Motor neuron (in vitro differentiated cells): Measurements from ENCODE around the gene NALF2. TPM values are rescaled to one million over a fixed set of nuclear protein-coding genes. Genes with fewer than 3 reads are reported as not detected.
A peak's percentile ranks its signal among the peaks of the same experiment; 100 is the strongest.

ENCODE experiments used
- ATAC-seq, 8 experiments: fragments of 200-7000 bp; cut with Tn5 transposase; replicated peaks in 6 of 8; 2 replicates each; pipeline ENCODE4 v1.8.0; 2021; ENCODE audit warnings: mild to moderate bottlenecking in 8 of 8, moderate library complexity in 8 of 8
- H3K27ac ChIP-seq, 2 donors: fragments of 250-450 bp; sonication (Bioruptor Pico); 2 replicates each; pipeline ENCODE4 v1.9.0; 2021; ENCODE audit warnings: antibody characterized with exemption in 2 of 2, mild to moderate bottlenecking in 2 of 2, moderate library complexity in 1 of 2
- H3K4me1 ChIP-seq, 2 donors: fragments of 250-450 bp; sonication (Bioruptor Pico); replicated peaks in 1 of 2; 2 replicates each; pipeline ENCODE4 v1.6.1; 2021; ENCODE audit warnings: antibody characterized with exemption in 2 of 2, mild to moderate bottlenecking in 2 of 2, moderate library complexity in 1 of 2
- H3K4me3 ChIP-seq, 5 donors: fragments of 250-450 bp; sonication (Bioruptor Pico); 2 replicates each; pipeline ENCODE4 v1.9.0; 2021; ENCODE audit warnings: antibody characterized with exemption in 5 of 5, mild to moderate bottlenecking in 5 of 5, moderate library complexity in 4 of 5
- WGBS, 10 experiments: fragments of 450-650 bp; shearing (Covaris generic); methylation state at CpG; one replicate each; pipeline ENCODE4 v1.0.0; 2022; 5-methylcytosine and 5-hydroxymethylcytosine counted together
- in situ Hi-C, 9 experiments: fragments of 400-800 bp; cut with MboI; loops; one replicate each; pipeline ENCODE4 v1.15.0; 2021; ENCODE audit warnings: low sequenced_read_pairs in 9 of 9, low pct_unique_long_range_greater_than_20kb in 2 of 9; ENCODE audit not compliant: unreplicated experiment in 9 of 9
- total RNA-seq, 8 experiments: library from RNA; unstranded; fragments of 300-600 nt; gene quantifications; 2 replicates each; pipeline versions ENCODE4 v1.2.3 to v1.2.4, GENCODE V29; 2022

Gene NALF2
- 1 to 10 TPM in 5 of 8 experiments, under 1 TPM in 3; 0.25 to 8.9 (median 6.1) TPM for total RNA-seq

DNA sequence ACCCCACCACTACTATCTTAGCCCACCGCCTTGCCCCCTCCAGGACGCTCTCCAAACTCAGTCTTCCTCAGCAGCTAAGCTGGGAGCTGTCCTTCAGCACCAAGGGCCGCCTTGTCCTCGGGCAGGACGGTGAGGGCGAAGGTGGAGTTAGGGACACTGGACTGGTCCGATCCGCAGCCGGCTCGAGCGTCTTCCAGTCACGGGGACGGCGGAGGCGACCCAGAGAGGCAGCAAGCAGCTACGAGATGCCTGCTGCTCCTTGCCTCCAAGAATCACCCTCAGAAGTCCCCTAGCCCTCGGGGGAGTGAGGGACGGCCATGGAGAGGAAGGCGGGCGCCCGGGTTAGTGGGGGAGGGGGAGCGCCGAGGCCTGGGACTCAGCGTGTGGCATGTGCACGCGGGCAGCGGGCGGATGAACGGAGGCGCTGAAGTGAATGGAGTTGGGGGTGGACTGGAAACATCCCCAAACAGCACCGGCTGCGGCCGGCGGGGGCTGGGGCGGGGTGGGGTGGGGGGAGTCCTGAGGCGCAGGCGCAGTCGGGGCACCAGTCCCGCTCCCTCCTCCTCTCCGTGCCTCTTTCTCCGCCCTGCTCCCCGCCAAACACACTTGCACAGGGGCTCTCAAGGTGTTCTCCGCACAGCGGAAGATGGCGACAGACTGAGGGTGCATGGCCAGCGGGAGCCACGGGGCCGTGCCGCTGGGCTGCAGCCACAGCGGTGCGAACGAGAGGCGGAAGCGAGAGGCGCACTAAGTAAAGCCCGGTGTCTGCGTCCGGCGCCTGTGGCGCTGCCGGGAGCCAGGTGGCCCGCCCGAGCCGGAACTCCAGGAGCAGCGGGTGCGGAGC lies at the start of gene NALF2:
NALF2 (plus strand) TSS at position 545 of the 844 bp plus-strand sequence. CDS start 957 bp downstream, outside the sequence.
- WGBS, 10 experiments: 0 to 38% methylated on average over 4 to 5 of the region's 66 CpGs; no CpG with 5 or more reads in 8 of the 10 experiments
- Histone ChIP-seq H3K4me3 (peak within 1 kb of the TSS; percentile 46 to 88 (median 59)), H3K4me1 (peaks cover 14 to 17% of the 10 kb centered on the region in 2 donors), H3K27ac (peak within 1 kb of the TSS; percentile 87 to 90)
- peak; percentile 63 to 81 (median 71) for ATAC-seq
- in situ Hi-C loops: no loop called here

DNA sequence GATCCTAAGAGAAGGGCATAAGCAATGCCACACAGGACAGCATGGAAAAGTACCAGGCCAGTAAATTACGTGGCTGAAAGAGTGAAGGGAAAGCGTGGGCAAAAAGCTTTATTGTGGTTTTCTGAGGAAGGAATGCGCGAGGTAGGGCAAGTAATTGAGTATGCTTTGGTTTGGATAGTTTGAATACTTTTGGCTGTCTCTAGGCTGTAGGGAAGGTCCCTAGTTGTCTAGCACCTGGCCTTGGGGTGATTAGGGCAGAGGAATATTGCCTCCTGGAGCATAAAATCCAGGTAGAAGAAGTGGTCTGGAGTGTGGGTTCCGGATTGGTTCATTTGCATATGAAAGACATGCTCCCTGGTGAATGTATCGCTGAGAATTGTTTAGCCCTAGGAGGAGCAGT lies 46.4 kb upstream of the NALF2 start:
- in situ Hi-C loops: no loop called here
- H3K4me1 ChIP-seq: no peaks in the 10 kb centered on the region

DNA sequence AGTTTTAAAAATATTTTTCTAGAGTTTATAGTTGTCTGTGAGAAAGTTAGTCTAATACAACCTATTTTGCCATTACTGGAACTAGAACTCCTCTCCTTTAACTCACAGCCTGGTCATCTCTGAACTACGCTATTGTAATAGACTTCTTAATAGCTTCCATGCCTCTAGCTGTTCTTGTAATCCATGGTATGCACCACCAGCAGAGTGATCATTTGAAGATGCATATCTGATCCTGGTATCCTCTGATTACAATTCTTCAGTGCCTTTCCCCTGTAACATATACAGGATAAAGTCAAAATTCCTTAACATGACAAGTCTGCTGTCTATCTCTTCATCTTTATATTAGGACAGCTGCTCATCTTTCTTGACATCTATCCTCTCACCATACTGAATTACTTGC lies 37.6 kb upstream of the NALF2 start:
- no peak for ATAC-seq
- in situ Hi-C loops: no loop called here
- Histone ChIP-seq H3K27ac (no peak overlapping the region), H3K4me3 (no peak overlapping the region), H3K4me1 (no peaks in the 10 kb centered on the region)
- WGBS, 10 experiments: 0 to 100% (median 59%) methylated on average over 1 of the region's 1 CpG; no CpG with 5 or more reads in 4 of the 10 experiments

More for the DNA sequence above, 46.4 kb upstream of the NALF2 start:
- ATAC-seq: no peak
- no peak overlapping the region for H3K27ac ChIP-seq
- H3K4me3 ChIP-seq: no peak overlapping the region
- WGBS, 10 experiments: 0 to 100% (median 50%) methylated on average over 1 to 6 of the region's 6 CpGs; no CpG with 5 or more reads in 3 of the 10 experiments

DNA sequence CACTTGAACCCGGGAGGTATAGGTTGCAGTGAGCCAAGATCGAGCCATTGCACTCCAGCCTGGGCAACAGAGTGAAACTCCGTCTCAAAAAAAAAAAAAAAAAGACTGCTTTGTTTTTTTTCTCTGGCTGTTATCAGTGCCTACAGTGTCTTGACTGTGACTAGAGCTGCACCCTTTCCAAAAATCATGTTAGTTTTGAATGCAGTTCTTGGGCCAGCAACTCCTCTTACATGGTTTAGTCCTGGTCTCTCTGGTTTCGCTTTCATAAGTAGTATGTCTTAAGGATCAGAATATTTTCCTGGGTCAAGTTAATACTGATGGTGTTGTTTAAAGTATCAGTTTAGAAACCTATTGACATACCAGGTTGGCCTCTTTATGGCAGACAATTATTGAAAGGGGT lies 34.2 kb upstream of the NALF2 start:
- no peak overlapping the region for H3K27ac ChIP-seq
- ATAC-seq: no peak
- H3K4me3 ChIP-seq: no peak overlapping the region
- in situ Hi-C loops: no loop called here
- no peaks in the 10 kb centered on the region for H3K4me1 ChIP-seq
- 0 to 100% (median 43%) methylated on average over 1 to 4 of the region's 4 CpGs; no CpG with 5 or more reads in 5 of the 10 experiments for WGBS, 10 experiments

DNA sequence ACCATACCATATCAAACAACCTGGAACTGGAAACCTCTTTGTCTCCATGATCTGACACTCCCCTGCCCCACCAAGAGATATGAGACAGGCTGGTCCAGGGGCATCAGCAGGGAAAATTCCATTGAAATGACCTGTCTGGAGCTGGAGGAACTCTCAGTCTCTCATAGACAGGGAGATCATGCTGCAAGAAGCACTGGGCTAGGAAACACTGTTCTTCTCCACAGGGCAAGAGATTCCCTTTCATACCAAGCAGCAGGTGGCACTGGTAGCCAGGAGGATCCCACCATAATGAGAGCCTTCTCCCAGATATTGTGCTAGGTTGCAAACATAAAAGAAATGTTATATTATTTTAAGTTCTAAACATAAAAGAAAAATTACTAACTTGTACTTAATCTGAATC lies 14.5 kb upstream of the NALF2 start:
- ATAC-seq: no peak
- in situ Hi-C loops: no loop called here
- H3K4me1 ChIP-seq: no peaks in the 10 kb centered on the region
- no peak overlapping the region for H3K4me3 ChIP-seq
- no peak overlapping the region for H3K27ac ChIP-seq

DNA sequence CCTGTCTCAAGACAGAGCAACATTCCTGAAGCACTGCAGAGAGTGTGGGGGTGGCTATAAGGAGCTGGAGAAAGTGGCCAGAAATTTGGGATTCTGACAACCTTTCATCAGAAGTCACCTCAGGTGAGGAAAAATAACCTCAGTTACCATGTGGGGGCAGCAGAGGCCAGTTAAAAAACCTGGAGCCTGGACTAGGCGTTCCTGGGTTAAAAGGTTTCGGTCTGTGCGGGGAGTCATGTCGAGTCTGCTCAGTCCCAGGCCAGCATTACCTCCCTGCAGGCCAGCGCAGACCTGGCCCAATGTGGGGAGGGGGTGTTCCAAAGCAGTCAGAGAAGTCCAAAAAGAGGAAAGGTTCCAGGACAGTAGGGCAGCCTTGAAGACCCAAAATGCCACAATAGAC lies 10.9 kb upstream of the NALF2 start:
- 0 to 7% methylated on average over 1 to 3 of the region's 5 CpGs; no CpG with 5 or more reads in 8 of the 10 experiments for WGBS, 10 experiments
- in situ Hi-C loops: no loop called here
- ATAC-seq: peak in 6 of 8 experiments; percentile 24 to 71 (median 42)
- H3K4me1 ChIP-seq: no peaks in the 10 kb centered on the region
- no peak overlapping the region for H3K27ac ChIP-seq
- no peak overlapping the region for H3K4me3 ChIP-seq

DNA sequence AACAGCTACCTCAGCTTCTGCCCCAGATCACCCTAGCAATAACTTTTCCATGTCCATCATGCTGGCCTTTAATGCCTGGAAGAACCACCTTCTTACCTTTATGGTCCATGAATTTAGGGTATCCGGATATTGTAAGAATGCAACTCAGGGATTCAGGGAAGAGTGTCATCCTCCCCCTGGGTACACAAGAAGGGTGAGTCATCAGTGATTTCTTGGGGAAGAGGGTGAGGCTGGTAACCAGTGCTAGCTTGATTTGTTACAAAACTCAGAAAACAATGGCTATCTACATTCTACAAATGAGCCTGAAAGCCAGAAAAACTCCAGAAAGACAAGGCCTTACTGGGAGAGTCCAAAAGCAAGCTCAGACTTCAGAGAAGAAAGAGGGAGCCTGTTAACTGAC lies 10.4 kb upstream of the NALF2 start:
- H3K4me3 ChIP-seq: no peak overlapping the region
- 50 to 83% (median 67%) methylated on average over 1 of the region's 1 CpG; no CpG with 5 or more reads in 7 of the 10 experiments for WGBS, 10 experiments
- H3K27ac ChIP-seq: no peak overlapping the region
- H3K4me1 ChIP-seq: no peaks in the 10 kb centered on the region
- no peak for ATAC-seq
- in situ Hi-C loops: no loop called here

DNA sequence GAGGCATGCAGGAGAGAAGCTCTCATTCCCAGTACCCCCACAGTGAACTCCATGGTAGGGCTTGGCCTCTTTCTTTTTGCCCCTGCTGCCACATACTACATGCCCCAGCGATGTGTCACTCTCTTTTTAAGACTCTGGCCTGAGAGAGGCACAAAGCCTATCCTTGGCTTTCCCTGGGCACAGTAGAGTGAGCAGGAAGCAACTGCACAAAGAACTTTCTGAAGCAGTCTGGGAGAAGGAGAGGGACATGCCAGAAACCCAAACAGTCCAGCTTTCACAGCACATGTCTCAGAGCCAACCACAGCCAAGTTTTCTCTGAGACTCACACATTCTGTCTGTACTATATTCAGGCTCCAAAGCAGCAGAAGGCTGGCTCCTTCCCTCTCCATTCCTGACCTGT lies 7.9 kb upstream of the NALF2 start:
- in situ Hi-C loops: no loop called here
- WGBS, 10 experiments: 0% methylated on average over 1 of the region's 1 CpG; no CpG with 5 or more reads in 9 of the 10 experiments
- no peak overlapping the region for H3K4me3 ChIP-seq
- H3K4me1 ChIP-seq: peaks cover 5 to 6% of the 10 kb centered on the region in 2 donors
- no peak overlapping the region for H3K27ac ChIP-seq
- ATAC-seq: no peak

DNA sequence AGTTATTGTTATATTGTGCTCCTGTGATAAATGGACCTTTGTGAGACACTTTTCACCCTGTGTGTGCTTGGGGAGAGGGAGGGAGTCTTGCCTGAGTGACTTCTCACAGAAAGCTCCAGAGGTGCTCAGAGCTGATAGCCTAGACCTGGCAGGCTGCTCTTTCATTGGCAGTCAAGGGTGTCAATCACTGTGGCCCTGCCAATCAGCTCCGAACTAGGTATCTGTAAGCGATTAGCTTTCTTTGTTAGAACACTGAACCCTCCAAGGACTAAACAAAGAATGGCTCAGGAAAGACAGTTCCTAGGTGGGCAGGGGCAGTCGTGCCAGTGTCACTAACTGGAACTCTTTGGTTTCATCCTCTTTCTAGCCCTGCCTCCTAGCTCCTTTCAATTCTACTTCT lies 2.7 kb upstream of the NALF2 start:
- in situ Hi-C loops: no loop called here
- H3K4me3 ChIP-seq: no peak overlapping the region
- H3K4me1 ChIP-seq: peaks cover 12 to 14% of the 10 kb centered on the region in 2 donors
- peak in 5 of 8 experiments; percentile 65 to 70 (median 66) for ATAC-seq
- 0 to 7% methylated on average over 1 to 3 of the region's 3 CpGs; no CpG with 5 or more reads in 8 of the 10 experiments for WGBS, 10 experiments
- H3K27ac ChIP-seq: no peak overlapping the region

DNA sequence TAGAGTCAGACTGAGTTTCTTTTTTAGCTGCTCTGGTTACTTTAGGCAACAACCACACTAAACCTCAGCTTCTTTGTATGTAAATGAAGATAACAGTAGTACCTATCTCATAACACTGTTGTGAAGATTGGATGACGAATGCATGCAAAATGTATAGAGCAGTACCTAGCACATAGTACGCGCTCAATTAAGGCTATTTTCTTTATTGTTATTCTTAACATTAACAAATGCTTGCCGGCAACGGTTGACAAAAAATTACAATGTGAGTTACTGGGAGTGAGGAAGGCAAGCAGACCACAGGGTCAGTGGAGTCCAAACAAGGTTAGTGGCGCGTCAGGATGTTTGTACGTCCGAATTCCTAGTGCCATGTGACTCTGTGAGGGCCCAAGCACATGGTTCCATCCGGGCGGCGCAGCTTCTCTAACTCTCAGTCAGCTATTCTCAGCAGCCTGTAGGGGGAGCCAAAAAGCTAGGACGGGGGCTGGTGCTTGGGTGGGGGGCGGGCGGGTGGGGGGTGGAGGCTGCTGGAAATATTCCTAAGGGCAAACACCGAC lies 821 bp upstream of the NALF2 start:
- Histone ChIP-seq H3K27ac (peak overlapping the region; percentile 87 to 90), H3K4me3 (peak overlapping the region; percentile 46 to 88 (median 59)), H3K4me1 (peaks cover 14 to 17% of the 10 kb centered on the region in 2 donors)
- in situ Hi-C loops: no loop called here
- WGBS, 10 experiments: 60 to 100% (median 75%) methylated on average over 1 to 4 of the region's 16 CpGs; no CpG with 5 or more reads in 5 of the 10 experiments
- ATAC-seq: peak; percentile 14 to 42 (median 28)

DNA sequence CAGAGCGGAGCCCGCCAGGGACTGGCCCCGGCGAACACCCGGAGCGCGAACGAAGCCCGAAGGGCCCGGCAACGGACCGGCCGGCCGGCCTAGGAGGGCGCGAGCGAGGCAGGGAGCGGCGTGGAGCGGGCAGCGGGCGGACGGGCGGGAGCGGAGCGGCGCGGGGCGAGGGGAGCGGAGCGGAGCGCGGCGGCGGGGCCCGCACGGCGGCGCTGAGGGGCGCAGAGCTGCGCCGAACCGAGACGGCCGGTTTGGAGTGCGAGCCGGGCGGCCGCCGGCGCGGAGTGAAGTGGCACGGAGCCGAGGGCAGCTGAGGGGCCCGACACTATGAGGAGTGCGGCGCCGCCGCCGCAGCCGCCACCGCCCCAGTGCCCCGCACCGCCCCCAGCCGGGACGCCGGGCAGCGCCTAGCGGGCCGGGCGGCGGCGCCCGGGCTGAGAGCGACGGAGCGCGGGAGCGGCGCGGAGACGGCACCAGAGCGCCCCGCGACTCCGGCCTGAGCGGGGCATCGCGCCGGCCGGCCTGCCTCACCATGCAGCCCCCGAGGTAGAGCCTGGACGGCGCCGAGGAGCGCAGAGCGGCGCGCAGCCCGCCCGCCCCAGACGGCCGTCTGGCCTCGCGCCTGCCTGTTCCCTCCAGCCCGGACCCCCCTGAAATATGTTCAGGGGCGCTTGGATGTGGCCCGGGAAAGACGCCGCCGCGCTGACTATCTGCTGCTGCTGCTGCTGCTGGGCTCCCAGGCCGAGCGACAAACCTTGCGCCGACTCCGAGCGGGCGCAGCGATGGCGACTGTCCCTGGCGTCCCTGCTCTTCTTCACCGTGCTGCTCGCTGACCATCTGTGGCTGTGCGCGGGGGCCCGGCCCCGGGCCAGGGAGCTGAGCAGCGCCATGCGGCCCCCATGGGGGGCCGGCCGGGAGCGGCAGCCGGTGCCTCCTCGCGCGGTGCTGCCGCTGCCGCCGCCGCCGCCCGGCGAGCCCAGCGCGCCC lies 793 bp downstream of the NALF2 start:
- peak overlapping the region; percentile 46 to 88 (median 59) for H3K4me3 ChIP-seq
- peak overlapping the region; percentile 56 to 90 for H3K27ac ChIP-seq
- in situ Hi-C loops: no loop called here
- no CpG with 5 or more reads among the region's 146 CpGs for WGBS, 10 experiments
- peak in 7 of 8 experiments; percentile 5 to 55 (median 24) for ATAC-seq
- H3K4me1 ChIP-seq: peaks cover 14 to 17% of the 10 kb centered on the region in 2 donors

DNA sequence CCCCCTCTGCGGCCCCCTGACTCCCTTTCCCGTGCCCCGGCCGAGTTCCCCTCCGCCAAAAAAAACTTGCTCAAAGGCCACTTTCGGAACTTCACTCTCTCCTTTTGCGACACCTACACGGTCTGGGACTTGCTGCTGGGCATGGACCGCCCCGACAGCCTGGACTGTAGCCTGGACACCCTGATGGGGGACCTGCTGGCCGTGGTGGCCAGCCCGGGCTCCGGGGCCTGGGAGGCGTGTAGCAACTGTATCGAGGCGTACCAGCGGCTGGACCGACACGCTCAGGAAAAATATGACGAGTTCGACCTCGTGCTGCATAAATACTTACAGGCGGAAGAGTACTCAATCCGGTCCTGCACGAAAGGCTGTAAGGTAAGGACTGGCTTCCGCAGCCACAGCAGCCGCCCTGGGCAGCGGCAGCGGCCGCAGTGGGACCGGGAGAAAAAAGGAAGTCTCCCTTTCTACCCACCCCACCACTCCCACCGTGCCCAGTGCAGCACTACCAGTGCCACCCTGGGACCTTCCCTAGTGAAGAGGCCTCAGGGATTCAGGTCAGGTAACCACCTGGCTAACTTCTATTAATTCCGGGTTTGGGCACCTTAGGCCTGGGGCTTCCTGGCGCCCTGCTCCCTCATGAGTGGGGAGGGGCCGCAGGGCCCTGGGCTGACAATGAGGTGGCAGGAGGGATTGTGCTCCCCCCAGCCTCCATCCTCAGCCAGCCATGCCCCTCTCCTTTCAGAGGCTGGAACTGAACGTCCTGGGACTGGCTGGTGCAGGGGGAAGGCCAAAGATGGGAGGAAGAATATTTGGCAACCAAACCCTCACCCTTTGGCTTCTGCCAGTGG lies 1.9 kb downstream of the NALF2 start:
- peaks cover 10 to 13% of the 10 kb centered on the region in 2 donors for H3K4me1 ChIP-seq
- in situ Hi-C loops: no loop called here
- WGBS, 10 experiments: 15 to 100% methylated on average over 4 to 11 of the region's 36 CpGs; no CpG with 5 or more reads in 8 of the 10 experiments
- ATAC-seq: no peak
- H3K4me3 ChIP-seq: peak overlapping the region; percentile 46 to 88 (median 59)
- no peak overlapping the region for H3K27ac ChIP-seq
